Skin of body (tissue), 2 donors: ENCODE data around the gene EOLA1. TPM values are rescaled to one million over a fixed set of nuclear protein-coding genes. Genes with fewer than 3 reads are reported as not detected.
"Not testable (repeated sequence)": the region's sequence is repeated elsewhere in the genome, so short reads cannot be mapped to it uniquely, and the experiment has no call there.

ENCODE experiments used
- DNase-seq: peaks from one replicate; lab custom pipeline; 2025; lab: John Stamatoyannopoulos, UW
- total RNA-seq: library from RNA; depleted of rRNA; stranded (reverse); fragments of >200 nt; gene quantifications from one replicate; pipeline ENCODE4 v1.2.3, GENCODE V29; 2014

Gene EOLA1
- total RNA-seq, 1 donor from 2014 or later: 6.3 TPM

- DNase-seq: no peak
These were observed 26.9 kb upstream of the EOLA1 start for GRCh38 chrX:149513825-149514428.

- DNase-seq: no peak
These were observed 24.7 kb upstream of the EOLA1 start for GRCh38 chrX:149515954-149516602.

- DNase-seq: no peak
These were observed 24.2 kb upstream of the EOLA1 start for GRCh38 chrX:149516604-149517003.

GRCh38 chrX:149517308-149517707 is 23.5 kb upstream of the EOLA1 start:
- DNase-seq: no peak

GRCh38 chrX:149518236-149518635 is 22.6 kb upstream of the EOLA1 start:
- no peak for DNase-seq

- DNase-seq: not testable (repeated sequence)
These were observed 20.1 kb upstream of the EOLA1 start for GRCh38 chrX:149520636-149521277.

- DNase-seq: no peak
These were observed 19.4 kb upstream of the EOLA1 start for GRCh38 chrX:149521438-149521837.

GRCh38 chrX:149522916-149523315 is 17.9 kb upstream of the EOLA1 start:
- DNase-seq: no peak

GRCh38 chrX:149525389-149525788 is 15.4 kb upstream of the EOLA1 start:
- not testable (repeated sequence) for DNase-seq

- DNase-seq: not testable (repeated sequence)
These were observed 14.9 kb upstream of the EOLA1 start for GRCh38 chrX:149525903-149526302.

GRCh38 chrX:149526318-149527033 is 14.3 kb upstream of the EOLA1 start:
- DNase-seq: not testable (repeated sequence)

GRCh38 chrX:149527705-149528104 is 13.1 kb upstream of the EOLA1 start:
- peak; percentile 15 for DNase-seq

- DNase-seq: no peak
These were observed 12.4 kb upstream of the EOLA1 start for GRCh38 chrX:149528381-149528780.

- DNase-seq: no peak
These were observed 9.2 kb upstream of the EOLA1 start for GRCh38 chrX:149531599-149531998.

- not testable (repeated sequence) for DNase-seq
These were observed 7.9 kb upstream of the EOLA1 start for GRCh38 chrX:149532868-149533267.

GRCh38 chrX:149533999-149534398 is 6.8 kb upstream of the EOLA1 start:
- not testable (repeated sequence) for DNase-seq

- DNase-seq: not testable (repeated sequence)
These were observed 5.7 kb upstream of the EOLA1 start for GRCh38 chrX:149534926-149535602.

GRCh38 chrX:149537474-149537873 is 3.3 kb upstream of the EOLA1 start:
- not testable (repeated sequence) for DNase-seq

- DNase-seq: peak; percentile 93
These were observed 1.3 kb upstream of the EOLA1 start for GRCh38 chrX:149539283-149540130.

GRCh38 chrX:149540131-149540620 is 636 bp upstream of the EOLA1 start:
- DNase-seq: peak; percentile 92
